Measurements from ENCODE around the gene RABGAP1.

The RABGAP1 gene

DNA sequence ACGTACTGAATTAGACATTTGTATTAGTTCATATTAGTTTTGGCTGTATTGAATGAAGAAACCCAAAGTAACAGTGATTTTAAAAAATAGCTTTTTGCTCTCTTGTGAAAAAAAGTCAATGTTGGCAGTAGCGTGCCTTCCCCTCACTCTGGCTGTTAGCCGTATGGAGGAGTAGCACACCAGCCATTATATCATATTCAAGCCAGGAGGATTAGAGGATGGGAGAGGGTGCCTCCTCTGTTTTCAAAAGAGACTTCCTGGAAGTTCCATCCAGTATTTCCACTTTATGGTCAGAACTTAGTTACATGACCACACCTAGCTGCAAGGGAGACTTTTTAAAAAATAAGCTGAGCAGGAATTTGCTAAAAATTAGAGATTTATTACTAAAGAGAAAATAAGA is 133.8 kb downstream of the RABGAP1 start:
- in situ Hi-C loops (cut with HindIII; ENCODE audit: low sequenced_read_pairs) = no loop called here

DNA sequence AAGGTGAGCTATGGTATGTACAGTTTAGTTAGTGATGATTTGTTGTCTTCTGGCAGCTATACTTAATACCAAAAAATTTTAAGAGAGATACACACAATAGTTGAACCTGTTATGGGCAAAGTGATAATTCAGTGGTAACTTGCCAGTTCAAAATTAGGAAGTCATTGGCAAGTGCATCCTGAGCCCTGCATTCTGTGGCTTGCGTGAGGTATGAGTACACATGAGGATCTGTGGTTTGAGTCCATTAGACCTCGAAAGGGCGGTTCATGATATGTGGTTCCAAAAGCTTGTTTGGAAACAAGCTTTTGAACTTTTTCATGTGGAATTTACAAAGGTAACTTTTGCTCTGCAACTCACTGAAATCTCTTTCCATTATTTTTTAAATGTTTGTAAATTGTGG is 139.6 kb downstream of the RABGAP1 start:
- in situ Hi-C loops (cut with HindIII; ENCODE audit: low sequenced_read_pairs) = no loop called here

DNA sequence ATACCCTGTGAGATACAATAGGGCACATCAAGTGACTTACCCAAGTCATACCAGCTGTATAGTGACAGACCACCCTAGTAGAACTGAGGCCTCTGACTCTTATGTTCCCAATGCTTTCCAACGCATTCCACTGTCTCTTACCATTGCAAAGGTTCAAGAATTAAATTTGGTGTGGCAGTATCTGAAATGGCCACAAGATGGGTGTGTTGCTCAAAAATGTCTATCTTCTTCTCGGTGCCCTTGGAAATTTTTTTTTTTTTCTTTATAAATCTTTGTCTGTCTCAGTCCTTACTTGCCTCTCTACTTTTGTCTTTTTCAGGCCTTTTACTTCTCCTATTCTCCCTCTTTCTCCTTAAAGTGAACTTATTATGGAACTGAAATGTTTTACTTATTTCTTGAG is 141.0 kb downstream of the RABGAP1 start:
- in situ Hi-C loops (cut with HindIII; ENCODE audit: low sequenced_read_pairs) = no loop called here

DNA sequence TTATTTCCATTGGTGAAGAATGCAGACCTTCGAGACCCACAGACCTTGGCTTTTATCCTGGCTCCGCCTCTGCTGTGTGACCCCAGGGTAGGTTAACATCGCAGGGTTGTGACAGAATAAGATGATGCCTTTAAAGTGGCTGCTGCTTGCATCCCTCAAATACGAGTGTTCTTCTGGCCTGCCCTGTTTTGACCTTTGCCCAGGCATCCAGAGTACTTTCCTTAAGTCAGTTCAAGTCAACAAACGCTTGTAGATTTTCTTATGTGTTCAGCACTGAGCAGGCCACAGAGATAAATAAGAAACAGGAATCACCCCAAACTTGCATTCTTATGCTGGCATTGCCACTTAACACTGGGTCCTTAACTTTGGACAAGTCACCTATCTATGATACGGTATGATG is 142.9 kb downstream of the RABGAP1 start:
- in situ Hi-C loops (cut with HindIII; ENCODE audit: low sequenced_read_pairs) = no loop called here

DNA sequence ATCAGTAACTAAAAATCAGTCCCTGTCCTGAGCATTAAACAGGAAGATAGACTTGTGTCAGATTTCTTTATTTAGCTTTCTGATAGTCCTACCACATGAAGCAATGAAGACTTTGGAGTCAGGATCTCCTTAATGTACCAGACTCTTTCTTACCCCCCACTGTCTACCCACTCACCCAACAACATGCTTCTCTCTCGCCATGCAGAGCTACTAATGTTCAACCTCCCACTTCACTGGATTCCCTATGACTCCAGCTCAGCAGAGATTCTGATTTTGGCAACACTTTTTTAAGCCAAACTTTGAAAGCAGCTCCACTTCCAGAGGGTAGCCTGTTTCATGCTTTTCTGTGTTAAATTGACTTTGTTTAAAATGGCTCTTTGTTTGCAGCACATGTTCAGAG is 143.4 kb downstream of the RABGAP1 start:
- in situ Hi-C loops (cut with HindIII; ENCODE audit: low sequenced_read_pairs) = no loop called here

DNA sequence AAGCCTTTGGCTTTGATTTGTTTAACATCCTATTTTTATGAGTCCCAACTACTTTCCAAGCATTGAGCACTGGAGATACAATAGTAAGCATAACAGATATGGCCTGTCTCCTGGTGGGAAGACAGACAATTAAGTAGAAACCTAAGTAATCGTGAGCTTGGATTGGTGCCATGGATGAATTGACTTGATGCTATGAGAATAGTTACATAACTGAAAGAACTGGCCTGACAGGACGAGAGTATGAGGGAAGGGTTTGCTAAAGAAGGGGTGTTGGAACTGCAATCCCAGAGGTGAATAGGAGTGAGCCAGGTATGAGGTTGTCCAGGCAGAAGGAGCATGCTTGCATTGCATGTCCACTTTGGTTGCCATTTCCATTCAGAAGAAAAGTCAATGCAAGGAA is 145.1 kb downstream of the RABGAP1 start:
- in situ Hi-C loops (cut with HindIII; ENCODE audit: low sequenced_read_pairs) = no loop called here

DNA sequence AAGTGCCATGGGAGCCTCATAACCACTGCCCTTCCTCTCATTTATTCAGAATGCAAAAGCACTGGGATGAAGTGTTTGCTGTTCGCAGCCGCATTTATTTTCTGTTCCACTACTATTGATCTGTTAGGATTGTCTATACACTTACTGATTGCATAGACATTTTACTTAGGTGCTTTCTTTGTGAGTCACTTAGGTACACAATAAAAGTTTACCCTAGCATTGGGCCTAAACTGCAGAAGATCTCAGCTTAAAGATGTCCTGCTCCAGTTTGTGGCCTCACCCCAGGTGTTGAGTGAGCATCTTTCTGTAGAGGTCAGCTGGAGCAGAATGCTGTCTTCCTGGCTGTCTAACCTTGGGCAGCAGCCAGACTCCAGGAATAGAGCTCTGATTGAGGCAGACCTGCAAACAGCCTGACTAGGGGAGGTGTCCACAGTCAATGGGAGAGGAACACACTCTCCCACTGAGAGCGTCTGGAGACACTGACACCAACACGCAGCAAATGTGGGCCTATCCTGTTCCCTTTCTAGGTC is 146.6 kb downstream of the RABGAP1 start:
- in situ Hi-C loops (cut with HindIII; ENCODE audit: low sequenced_read_pairs) = no loop called here

DNA sequence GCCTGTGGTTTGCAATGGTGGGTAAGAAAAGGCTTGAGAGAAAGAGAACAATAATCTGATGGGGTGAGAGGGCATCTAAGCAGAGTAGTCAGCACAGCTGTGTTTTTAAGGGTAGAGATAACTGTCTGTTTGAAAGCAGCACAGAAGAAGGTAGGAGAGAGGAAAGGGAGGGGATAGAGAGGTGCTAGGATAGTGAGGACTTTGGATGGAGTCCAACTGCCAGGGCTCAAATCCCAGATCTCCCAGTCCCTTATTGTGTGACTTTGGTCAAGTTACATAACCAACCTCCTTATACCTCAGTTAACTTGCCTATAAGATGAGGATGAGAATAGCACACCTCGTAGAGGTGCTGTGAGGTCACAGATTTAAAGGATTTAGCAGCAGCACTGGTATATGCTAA is 148.2 kb downstream of the RABGAP1 start:
- in situ Hi-C loops (cut with HindIII; ENCODE audit: low sequenced_read_pairs) = no loop called here

DNA sequence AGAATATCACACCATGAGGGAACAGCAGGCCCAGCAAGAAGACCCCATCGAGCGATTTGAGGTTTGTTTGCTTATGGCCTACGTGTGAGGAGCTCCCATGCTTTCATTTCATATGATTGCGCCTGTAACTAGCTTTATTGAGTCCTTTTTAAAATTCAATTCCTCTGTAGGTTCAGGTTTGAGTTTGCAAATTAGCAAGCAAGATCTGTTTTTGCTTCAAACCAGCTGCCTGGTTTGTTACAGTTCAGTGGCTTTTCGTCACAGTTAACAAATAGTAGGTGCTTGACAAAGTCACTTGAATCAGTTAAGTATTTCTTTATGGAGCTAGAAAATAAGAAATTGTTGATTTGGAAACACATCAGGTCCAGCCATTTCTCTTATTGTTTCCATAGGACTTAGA is 149.0 kb downstream of the RABGAP1 start:
- in situ Hi-C loops (cut with HindIII; ENCODE audit: low sequenced_read_pairs) = no loop called here

DNA sequence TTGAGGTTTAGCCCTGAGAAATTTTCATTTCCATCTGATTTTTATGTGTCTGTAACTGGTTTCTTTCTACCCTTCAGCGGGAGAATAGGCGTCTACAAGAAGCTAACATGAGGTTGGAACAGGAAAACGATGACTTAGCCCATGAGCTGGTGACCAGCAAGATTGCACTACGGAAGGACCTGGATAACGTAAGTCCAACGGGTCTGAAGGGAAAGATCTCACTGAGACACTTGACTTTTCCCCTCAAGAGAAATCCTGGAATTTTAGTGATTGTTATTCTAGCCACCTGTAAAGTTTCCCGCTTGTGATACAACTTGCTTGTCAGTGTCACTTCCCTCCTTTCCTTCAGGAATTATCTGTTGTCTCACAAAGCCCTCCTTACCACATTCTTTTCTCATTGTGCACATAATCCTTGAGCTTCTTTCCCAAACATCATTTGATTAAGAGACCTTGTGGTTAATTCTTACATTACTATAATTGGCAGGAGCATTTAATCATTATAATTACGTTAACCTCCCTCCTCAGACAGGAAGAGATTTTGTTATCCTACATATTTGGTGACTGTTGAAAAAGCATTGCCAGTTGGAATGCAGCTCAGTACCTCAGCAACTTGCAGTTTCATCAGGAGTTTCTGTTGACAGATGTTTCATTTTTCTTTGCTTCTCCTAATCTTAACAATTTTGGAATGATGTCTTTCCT is 149.5 kb downstream of the RABGAP1 start:
- in situ Hi-C loops (cut with HindIII; ENCODE audit: low sequenced_read_pairs) = no loop called here

DNA sequence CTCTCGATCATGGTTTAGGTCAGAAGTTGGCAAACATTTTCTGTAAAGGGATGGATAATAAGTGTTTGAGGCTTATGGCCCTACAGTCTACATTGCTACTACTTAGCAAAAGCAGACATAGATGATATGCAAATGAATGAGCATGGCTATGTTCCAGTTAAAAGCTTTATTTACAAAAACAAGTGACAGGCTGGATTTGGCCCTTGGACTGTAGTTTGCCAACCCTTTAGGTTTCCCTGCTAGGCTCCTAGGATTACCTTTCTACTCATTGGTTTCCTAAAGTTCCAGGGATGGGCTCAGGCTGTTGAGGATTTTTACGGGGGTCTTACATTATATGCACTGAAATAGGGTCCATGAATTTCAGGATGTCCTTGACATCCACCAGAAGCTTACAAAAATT is 150.1 kb downstream of the RABGAP1 start:
- in situ Hi-C loops (cut with HindIII; ENCODE audit: low sequenced_read_pairs) = no loop called here

DNA sequence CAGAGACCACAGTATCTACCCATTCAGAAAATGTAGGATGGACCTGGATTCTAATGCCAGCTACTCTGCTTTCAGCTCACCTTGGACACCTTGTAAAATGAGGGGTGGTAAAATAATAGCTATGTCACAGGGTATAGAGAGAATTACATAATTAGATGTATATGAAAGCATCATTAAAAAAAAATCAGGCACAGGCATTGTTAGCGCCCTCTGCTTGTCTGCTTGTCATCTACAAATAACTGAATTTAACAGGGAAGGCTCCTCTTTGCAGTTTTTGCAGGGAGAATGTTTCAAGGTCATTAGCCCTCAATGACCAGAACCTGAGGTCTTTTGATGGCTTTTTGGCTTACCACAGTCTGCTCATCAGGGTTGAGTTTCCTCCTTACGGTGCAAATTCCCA is 150.6 kb downstream of the RABGAP1 start:
- in situ Hi-C loops (cut with HindIII; ENCODE audit: low sequenced_read_pairs) = no loop called here

DNA sequence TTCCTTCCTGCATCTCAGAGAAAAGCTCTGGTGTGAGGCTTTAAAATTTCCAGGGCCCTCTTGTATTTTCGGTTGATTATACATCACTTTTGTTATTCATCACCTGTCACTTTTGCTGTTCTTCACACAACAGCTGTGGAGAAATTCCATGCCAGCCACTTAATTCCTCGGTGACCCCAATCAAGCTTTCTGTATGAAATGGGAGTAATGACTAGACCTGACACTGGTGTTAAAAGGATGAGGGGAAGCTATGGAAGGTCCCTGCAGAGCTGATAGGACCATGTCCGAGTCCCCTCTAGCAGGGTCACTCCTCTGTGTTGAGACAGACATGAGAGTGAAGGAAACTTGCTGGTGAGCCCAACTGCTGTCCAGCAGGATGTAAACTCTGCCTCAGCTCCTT is 152.3 kb downstream of the RABGAP1 start:
- in situ Hi-C loops (cut with HindIII; ENCODE audit: low sequenced_read_pairs) = no loop called here

DNA sequence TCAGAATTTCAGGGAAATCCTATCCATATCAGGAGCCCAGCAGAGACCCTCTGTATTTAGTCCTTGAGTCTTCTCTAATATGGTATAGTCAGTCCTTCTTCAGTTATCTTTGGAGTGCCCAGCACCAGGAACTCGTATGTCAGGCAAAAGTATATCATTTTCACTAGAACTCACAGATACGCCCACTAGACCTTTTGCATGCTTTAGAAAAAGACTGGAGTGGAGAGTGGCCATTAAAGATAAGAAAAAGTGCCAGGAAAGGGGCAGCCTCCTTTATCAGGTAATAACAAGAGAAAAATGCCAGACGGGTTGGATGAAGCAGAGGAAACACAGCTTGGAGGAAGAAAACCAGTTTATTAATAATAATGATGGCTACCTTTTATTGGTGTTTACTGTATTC is 156.2 kb downstream of the RABGAP1 start:
- in situ Hi-C loops (cut with HindIII; ENCODE audit: low sequenced_read_pairs) = no loop called here

DNA sequence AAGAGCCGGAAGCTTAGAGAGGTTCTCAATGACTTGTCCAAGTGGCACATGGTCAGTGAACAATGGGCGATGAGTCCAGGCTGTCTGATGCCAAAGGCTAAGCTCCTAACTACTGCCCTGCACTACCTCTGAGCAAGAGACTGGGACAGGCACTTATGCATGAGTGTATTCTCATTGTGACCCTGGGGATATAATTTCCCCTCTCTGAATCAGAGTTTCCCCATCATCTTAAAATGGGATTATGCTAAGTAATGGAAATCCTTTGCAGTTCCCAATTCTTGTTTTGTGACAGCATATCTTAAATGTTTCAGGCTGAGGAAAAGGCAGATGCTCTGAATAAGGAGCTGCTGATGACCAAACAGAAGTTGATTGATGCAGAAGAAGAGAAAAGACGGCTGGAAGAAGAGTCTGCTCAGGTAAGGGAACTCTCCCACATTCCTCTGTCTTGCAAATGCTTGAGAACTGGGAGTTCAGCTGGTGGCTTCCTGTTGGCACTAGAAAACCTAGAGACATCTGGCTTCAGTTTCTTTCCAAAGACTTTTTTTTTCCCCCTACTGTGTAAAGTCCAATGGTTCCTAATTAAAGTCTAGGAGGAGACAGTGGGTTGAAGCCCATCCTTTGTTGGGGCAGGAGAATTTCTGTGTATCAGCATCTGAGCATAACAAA is 156.7 kb downstream of the RABGAP1 start:
- in situ Hi-C loops (cut with HindIII; ENCODE audit: low sequenced_read_pairs) = no loop called here

DNA sequence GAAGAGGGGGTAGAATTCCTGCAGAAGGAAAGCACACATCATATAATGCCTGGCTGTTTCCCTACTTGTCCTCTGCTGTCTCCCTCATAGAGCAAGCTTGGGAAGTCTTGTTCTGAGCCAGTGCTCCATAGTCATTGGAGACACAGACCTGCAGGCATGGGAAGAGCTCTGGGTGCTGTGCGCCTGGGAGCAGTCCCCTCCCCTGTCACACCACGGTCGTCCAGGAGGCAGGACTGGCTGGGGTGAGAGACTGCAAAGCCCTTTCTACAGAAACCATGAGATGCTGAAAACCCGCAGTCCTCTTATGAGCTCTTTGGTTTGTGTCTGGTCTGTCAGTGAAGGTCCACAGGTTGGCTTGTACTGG is 157.3 kb downstream of the RABGAP1 start:
- in situ Hi-C loops (cut with HindIII; ENCODE audit: low sequenced_read_pairs) = no loop called here

DNA sequence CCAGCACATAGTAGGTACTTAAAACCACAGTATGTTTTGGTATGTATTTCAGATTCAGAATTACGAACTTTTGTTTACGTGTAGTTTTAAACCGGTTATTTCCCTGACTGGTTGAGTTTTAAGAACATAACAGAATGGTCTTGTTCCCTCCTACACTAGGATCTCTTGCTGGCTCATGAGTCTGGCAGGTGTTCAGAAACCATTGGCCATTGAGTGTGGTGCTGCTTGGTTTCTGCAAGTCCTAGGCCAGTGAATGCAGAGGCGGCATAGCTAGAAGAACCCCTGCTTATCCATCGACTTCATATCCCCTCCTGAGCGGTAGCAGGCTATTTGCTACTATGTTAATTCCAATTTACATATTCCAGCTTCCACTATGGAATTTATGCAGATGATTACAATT is 158.2 kb downstream of the RABGAP1 start:
- in situ Hi-C loops (cut with HindIII; ENCODE audit: low sequenced_read_pairs) = no loop called here

DNA sequence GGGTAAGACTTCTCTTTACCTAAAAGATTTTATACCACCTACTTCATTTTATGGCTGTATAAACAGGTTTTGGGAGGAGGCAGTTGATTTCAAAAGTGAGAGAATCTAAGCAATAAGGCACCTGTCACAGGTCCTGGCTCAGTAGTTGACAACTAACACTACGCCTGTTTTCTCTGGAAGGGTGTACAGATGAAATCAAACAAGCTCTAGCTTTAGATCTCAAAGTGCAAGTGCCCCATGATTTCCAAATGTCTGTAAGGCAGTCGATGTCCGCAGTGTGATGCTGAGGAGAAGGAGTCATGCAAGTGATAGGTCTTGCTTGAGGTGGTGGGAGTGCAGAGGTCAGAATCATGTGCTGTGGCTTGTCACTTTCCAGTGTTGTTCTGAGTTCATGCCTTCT is 158.7 kb downstream of the RABGAP1 start:
- in situ Hi-C loops (cut with HindIII; ENCODE audit: low sequenced_read_pairs) = no loop called here

DNA sequence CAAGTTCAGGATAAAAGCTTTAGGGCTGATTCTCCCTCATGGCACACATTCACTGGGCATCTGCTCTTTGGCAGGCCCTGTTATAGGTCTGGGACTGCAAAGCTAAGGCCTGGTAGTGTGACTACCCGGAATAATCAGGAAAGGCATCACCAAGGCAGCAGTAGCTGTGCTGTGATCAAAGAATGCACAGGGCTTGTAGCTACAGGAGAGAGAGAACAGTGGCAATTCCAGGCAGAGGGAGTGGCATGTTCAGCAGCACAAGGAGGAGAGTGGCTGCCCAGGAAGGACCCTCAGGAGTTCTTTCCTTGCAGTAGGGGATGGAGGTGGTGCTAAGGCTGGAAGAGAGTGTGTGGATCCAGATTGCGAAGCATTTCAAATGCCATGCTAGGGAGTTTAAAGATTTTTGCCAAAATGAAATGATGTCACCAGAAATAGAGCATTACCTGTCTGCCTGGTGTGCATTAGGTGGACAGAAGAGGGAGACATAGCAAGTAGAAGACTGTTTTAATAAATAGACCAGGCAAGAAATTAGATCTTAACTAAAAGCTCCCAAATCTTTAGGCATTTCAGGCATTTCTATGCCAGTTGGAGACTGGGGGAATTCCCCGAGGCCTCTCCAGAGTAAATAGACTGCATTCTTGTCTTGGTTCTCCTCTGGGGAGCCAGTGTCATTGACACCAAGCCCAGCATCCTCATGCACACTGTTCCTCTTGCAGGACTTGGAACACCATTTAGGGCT is 161.7 kb downstream of the RABGAP1 start:
- in situ Hi-C loops (cut with HindIII; ENCODE audit: low sequenced_read_pairs) = no loop called here

DNA sequence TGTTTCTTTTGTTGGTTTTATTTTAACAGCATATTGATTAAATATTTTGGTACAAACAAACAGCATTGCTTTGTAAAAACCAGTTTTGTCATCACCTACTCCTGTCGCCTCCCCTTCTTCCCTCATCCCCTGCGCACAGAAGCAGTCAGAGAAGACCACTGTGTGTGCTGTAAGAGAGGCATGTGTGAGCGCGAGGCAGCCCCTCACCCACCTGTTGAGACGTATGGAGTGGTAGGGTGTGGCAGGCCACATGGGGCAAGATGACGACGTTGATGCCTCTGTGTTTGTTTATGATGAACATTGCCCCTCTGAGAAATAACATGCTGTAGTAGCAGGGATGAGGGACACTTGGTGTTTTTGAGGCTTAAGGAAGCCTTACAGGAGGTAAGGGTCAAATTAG is 164.0 kb downstream of the RABGAP1 start:
- in situ Hi-C loops (cut with HindIII; ENCODE audit: low sequenced_read_pairs) = no loop called here

DNA sequence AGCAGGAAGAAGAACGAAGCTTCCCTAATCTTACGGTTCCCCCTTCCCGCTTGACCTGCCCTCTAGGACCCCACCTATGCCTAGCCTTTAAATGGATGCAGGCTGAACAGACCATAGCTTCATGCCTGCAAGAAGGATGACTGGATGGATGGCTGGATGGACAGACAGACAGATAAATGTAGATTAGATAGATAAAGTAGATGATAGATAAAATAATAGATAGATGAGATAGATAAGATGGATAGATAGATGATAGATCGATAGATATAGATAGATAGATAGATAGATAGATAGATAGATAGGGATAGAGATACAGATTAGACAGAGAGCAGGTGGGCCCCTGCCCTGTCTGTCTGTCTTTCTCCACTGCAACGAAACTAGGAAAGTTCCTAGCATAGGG is 164.7 kb downstream of the RABGAP1 start:
- in situ Hi-C loops (cut with HindIII; ENCODE audit: low sequenced_read_pairs) = no loop called here

DNA sequence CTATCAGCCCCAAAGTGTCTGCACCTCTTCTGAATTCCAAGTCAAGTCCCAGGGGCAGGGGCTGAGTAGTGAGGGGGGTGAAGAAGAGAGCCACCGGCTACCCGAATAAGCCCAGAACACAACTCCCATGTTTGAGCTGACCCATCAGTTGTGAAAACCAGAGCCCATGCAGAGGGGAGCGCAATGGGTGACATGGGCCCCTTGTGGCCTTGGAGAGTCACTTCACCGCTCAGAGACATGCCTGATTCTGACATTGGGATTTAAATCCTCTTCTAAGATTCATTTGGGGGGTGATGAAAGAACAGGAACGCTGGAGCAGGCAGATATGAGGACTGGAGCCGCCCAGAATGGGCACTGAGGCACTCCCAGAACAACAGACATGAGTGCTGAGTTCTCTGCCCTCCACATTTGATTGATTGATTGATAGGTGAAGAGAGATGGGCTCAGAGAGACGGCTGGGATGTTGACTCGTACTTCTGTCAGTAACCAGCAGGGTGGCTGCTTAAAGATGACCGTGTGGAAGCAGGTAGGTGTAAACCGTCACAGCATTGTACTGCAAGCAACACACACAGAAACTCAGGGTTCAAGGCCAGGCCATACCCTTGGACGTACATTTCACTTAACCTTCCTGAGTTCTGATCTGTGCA is 166.9 kb downstream of the RABGAP1 start:
- in situ Hi-C loops (cut with HindIII; ENCODE audit: low sequenced_read_pairs) = no loop called here
